A673 (cell line): Measurements from ENCODE around the gene TLX1. TPM values are rescaled to one million over a fixed set of nuclear protein-coding genes. Genes with fewer than 3 reads are reported as not detected.
A peak's percentile ranks its signal among the peaks of the same experiment; 100 is the strongest.

Source experiments
- BruUV-seq: library from RNA; stranded (reverse); fragments of 400-500 nt; replicated peaks from 2 replicates; lab custom pipeline; 2021; lab: Mats Ljungman, UMichigan
- CTCF ChIA-PET: fragments of 300-600 bp; sonication (Branson Sonifier 250); formaldehyde crosslinking; loops from one replicate; lab custom pipeline; 2022; ENCODE audit warnings: antibody characterized with exemption; lab: Charles Lee
- POLR2A ChIA-PET: fragments of 300-600 bp; sonication (Branson Sonifier 250); formaldehyde crosslinking; loops from one replicate; lab custom pipeline; 2022; ENCODE audit warnings: antibody characterized with exemption; ENCODE audit not compliant: low non-redundant PET; lab: Charles Lee
- DNase-seq: peaks from one replicate; pipeline ENCODE4 v3.0.0-alpha.2; 2015; ENCODE audit warnings: low spot score
- H3K27ac ChIP-seq: fragments of 200-600 bp; sonication (generic); 2 replicates; pipeline ENCODE4 v1.5.1; 2016; ENCODE audit warnings: mixed run types, low read depth, mild to moderate bottlenecking, mixed read lengths, antibody characterized with exemption, low read length; ENCODE audit not compliant: poor library complexity, severe bottlenecking
- H3K27me3 ChIP-seq: fragments of 200-600 bp; sonication (generic); replicated peaks from 2 replicates; pipeline ENCODE4 v1.6.1; 2017; ENCODE audit warnings: mixed run types, low read depth, mild to moderate bottlenecking, mixed read lengths, antibody characterized with exemption, low read length; ENCODE audit not compliant: insufficient read depth, poor library complexity
- H3K36me3 ChIP-seq: fragments of 200-600 bp; sonication (generic); 2 replicates; pipeline ENCODE4 v1.6.1; 2016; ENCODE audit warnings: mixed run types, mild to moderate bottlenecking, mixed read lengths, antibody characterized with exemption, low read length; ENCODE audit not compliant: insufficient read depth, poor library complexity, severe bottlenecking
- H3K4me1 ChIP-seq: fragments of 200-600 bp; sonication (generic); 2 replicates; pipeline ENCODE4 v1.6.1; 2017; ENCODE audit warnings: mixed run types, mild to moderate bottlenecking, mixed read lengths, antibody characterized with exemption, low read length; ENCODE audit not compliant: insufficient read depth, poor library complexity, severe bottlenecking
- H3K4me3 ChIP-seq: fragments of 200-600 bp; sonication (generic); 2 replicates; pipeline ENCODE4 v1.5.1; 2016; ENCODE audit warnings: low read depth, mixed run types, mild to moderate bottlenecking, mixed read lengths, low read length; ENCODE audit not compliant: poor library complexity, severe bottlenecking
- H3K9me3 ChIP-seq: fragments of 200-600 bp; sonication (generic); 2 replicates; pipeline ENCODE4 v1.6.1; 2016; ENCODE audit warnings: mixed run types, low read depth, mild to moderate bottlenecking, mixed read lengths, antibody characterized with exemption, low read length; ENCODE audit not compliant: poor library complexity, severe bottlenecking
- EZH2 ChIP-seq: fragments of 200-600 bp; sonication (generic); IDR thresholded peaks from 2 replicates; pipeline ENCODE4 v1.6.1; 2017; ENCODE audit warnings: borderline replicate concordance, low read depth, mild to moderate bottlenecking, mixed read lengths, antibody characterized with exemption, low read length; ENCODE audit not compliant: poor library complexity, severe bottlenecking
- intact Hi-C: fragments of 100-400 bp; cut with micrococcal nuclease; formaldehyde crosslinking; loops from one replicate; pipeline ENCODE4 v1.10.0; 2022; ENCODE audit not compliant: unreplicated experiment
- total RNA-seq: library from RNA; stranded (reverse); gene quantifications from 2 replicates; pipeline ENCODE4 v1.2.3, GENCODE V29; 2021
- TF ChIP-seq, protein P1 (sequence below): fragments of 300-800, 200-600 bp; sonication (generic); conservative IDR thresholded peaks from 2 replicates; pipeline ENCODE4 v1.5.1; 2017; ENCODE audit warnings: low read depth, mild to moderate bottlenecking, antibody characterized with exemption, low read length, moderate library complexity, mixed read lengths

Gene TLX1
- total RNA-seq, 1 experiment from 2014 or later = not detected

DNA sequence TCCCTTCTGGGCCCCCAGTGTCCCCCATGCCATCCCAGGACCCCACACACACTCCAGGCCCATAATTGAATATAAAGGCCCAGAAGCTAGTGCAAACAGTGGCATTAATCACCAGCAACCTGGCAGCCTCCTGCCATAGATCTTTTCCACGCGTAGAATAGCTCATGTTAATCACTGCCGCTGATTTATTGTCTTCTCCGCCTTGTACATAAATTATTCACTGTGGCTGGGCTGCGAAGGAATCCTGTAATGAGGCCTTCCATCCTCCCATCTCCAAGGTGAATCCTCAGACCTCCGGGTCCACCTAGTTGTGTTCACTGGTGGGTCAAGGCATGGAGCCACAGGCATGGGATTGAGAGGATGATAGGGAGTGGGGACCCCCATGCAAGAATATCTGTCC, 36.1 kb upstream of the TLX1 start:
- H3K4me3 ChIP-seq = no peak overlapping the region
- no TSS peak for BruUV-seq
- peaks cover 13% of the 10 kb centered on the region for H3K27me3 ChIP-seq
- TF ChIP-seq, protein P1, sequence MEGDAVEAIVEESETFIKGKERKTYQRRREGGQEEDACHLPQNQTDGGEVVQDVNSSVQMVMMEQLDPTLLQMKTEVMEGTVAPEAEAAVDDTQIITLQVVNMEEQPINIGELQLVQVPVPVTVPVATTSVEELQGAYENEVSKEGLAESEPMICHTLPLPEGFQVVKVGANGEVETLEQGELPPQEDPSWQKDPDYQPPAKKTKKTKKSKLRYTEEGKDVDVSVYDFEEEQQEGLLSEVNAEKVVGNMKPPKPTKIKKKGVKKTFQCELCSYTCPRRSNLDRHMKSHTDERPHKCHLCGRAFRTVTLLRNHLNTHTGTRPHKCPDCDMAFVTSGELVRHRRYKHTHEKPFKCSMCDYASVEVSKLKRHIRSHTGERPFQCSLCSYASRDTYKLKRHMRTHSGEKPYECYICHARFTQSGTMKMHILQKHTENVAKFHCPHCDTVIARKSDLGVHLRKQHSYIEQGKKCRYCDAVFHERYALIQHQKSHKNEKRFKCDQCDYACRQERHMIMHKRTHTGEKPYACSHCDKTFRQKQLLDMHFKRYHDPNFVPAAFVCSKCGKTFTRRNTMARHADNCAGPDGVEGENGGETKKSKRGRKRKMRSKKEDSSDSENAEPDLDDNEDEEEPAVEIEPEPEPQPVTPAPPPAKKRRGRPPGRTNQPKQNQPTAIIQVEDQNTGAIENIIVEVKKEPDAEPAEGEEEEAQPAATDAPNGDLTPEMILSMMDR = no peak
- no peak for TF ChIP-seq EZH2
- DNase-seq = no peak
- H3K36me3 ChIP-seq = no peaks in the 10 kb centered on the region
- CTCF ChIA-PET = interaction anchor here (0.6 to 7.2 kb wide), 9 partner anchors 28 to 71 kb away, joined by 3 to 106 read pairs (median 3); no protein-coding TSS in a partner anchor
- no peaks in the 10 kb centered on the region for H3K9me3 ChIP-seq
- POLR2A ChIA-PET = no interaction called here
- intact Hi-C loops = loop anchor here (1.0 kb wide), 1 partner anchor 47 kb away; no protein-coding TSS in a partner anchor
- no peaks in the 10 kb centered on the region for H3K4me1 ChIP-seq
- no peak overlapping the region for H3K27ac ChIP-seq

GRCh38 chr10:101095550-101096213, 35.4 kb upstream of the TLX1 start:
- no peaks in the 10 kb centered on the region for H3K9me3 ChIP-seq
- BruUV-seq = no TSS peak
- peak; percentile 82 for DNase-seq
- no peaks in the 10 kb centered on the region for H3K4me1 ChIP-seq
- H3K27me3 ChIP-seq = peaks cover 13% of the 10 kb centered on the region
- no peaks in the 10 kb centered on the region for H3K36me3 ChIP-seq
- no peak for TF ChIP-seq EZH2
- TF ChIP-seq, protein P1 = peak; percentile 88
- intact Hi-C loops = loop anchor here (1.0 kb wide), 1 partner anchor 47 kb away; no protein-coding TSS in a partner anchor
- no peak overlapping the region for H3K4me3 ChIP-seq
- POLR2A ChIA-PET = no interaction called here
- H3K27ac ChIP-seq = no peak overlapping the region
- CTCF ChIA-PET = interaction anchor here (0.5 to 7.2 kb wide), 13 partner anchors 9 to 70 kb away, joined by 3 to 106 read pairs (median 3); no protein-coding TSS in a partner anchor

DNA sequence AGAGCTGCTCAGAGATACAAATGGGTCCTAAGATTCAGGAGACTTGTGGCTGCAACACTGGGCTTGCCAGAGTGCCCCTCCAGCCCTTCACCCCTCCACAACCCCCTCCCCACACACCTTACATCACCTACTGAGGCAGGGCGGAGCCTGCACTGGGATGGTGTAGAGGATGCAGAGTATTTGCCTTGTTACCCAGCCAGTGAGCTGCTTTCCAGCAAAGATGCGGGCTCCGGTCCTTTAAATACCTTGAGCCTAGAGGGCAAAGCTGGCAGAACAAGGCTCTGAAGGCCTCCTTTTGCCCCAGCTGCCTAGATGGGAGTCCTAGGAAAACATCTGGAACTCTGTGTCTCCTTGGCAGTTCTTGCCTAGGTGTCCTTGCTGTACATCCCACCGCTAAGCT, 34.7 kb upstream of the TLX1 start:
- ChIA-PET POLR2A (no interaction called here), CTCF (interaction anchor here (0.5 to 7.2 kb wide), 4 partner anchors 10 to 57 kb away, joined by 3 to 106 read pairs (median 4); no protein-coding TSS in a partner anchor)
- Histone ChIP-seq H3K36me3 (no peaks in the 10 kb centered on the region), H3K9me3 (no peaks in the 10 kb centered on the region), H3K4me1 (no peaks in the 10 kb centered on the region), H3K27me3 (peaks cover 17% of the 10 kb centered on the region), H3K4me3 (no peak overlapping the region), H3K27ac (no peak overlapping the region)
- DNase-seq = no peak
- TF ChIP-seq, protein P1 = no peak
- no peak for TF ChIP-seq EZH2
- intact Hi-C loops = no loop called here
- no TSS peak for BruUV-seq
